HepG2 (cell line): ENCODE data around the gene HCRTR1. TPM values are rescaled to one million over a fixed set of nuclear protein-coding genes. Genes with fewer than 3 reads are reported as not detected.

Experiments
- ATF1 ChIP-seq: IDR thresholded peaks from 2 replicates; pipeline ENCODE4 v1.6.1; 2016; ENCODE audit warnings: mild to moderate bottlenecking, control low read depth
- CBX1 ChIP-seq: IDR thresholded peaks from one replicate; pipeline ENCODE4 v1.6.1; 2016; ENCODE audit warnings: antibody characterized with exemption, low read depth
- FOSL2 ChIP-seq: sonication (generic); formaldehyde crosslinking; IDR thresholded peaks from 2 replicates; pipeline ENCODE4 v1.4.0; 2020; ENCODE audit warnings: missing genetic modification reagents
- FOXK1 ChIP-seq: sonication (generic); formaldehyde crosslinking; IDR thresholded peaks from 2 replicates; pipeline ENCODE4 v1.4.0; 2020; ENCODE audit warnings: low read depth, missing genetic modification reagents, borderline replicate concordance
- NR2F1 ChIP-seq, 2 experiments: fragments of 450-650 bp in 1 of 2; formaldehyde crosslinking in 1 of 2; IDR thresholded peaks; 2 replicates each; pipeline versions ENCODE4 v1.5.0 to v1.6.1; 2016 to 2020; ENCODE audit warnings: mild to moderate bottlenecking in 1 of 2, missing compliant biosample characterization in 1 of 2, missing genetic modification reagents in 1 of 2, moderate library complexity in 1 of 2
- PAF1 ChIP-seq: IDR thresholded peaks from 2 replicates; pipeline ENCODE4 v1.6.1; 2016; ENCODE audit warnings: missing genetic modification reagents, missing compliant biosample characterization
- PCBP2 ChIP-seq: fragments of 200-400 bp; formaldehyde crosslinking; optimal IDR thresholded peaks from 2 replicates; pipeline ENCODE3; 2018; ENCODE audit warnings: low read length, low read depth; ENCODE audit not compliant: poor library complexity, severe bottlenecking
- RARG ChIP-seq: sonication (generic); formaldehyde crosslinking; IDR thresholded peaks from 2 replicates; pipeline ENCODE4 v1.4.0; 2020; ENCODE audit warnings: low read depth, mild to moderate bottlenecking, missing genetic modification reagents
- RBM22 ChIP-seq: fragments of 200-400 bp; formaldehyde crosslinking; optimal IDR thresholded peaks from 2 replicates; pipeline ENCODE3; 2017; ENCODE audit warnings: mild to moderate bottlenecking, low read length, moderate library complexity
- SALL1 ChIP-seq: sonication (generic); formaldehyde crosslinking; IDR thresholded peaks from 2 replicates; pipeline ENCODE4 v1.8.0; 2022; ENCODE audit warnings: mild to moderate bottlenecking, missing genetic modification reagents
- ZNF20 ChIP-seq: sonication (generic); formaldehyde crosslinking; IDR thresholded peaks from 2 replicates; pipeline ENCODE4 v1.4.0; 2020; ENCODE audit warnings: mild to moderate bottlenecking, moderate library complexity, missing genetic modification reagents
- ZNF282 ChIP-seq: fragments of 450-650 bp; IDR thresholded peaks from 2 replicates; pipeline ENCODE4 v1.6.1; 2018; ENCODE audit not compliant: partially characterized antibody
- ZNF296 ChIP-seq: sonication (generic); formaldehyde crosslinking; conservative IDR thresholded peaks from 2 replicates; pipeline ENCODE4 v1.5.0; 2020; ENCODE audit warnings: mild to moderate bottlenecking, missing genetic modification reagents
- ZNF446 ChIP-seq: sonication (generic); formaldehyde crosslinking; IDR thresholded peaks from 2 replicates; pipeline ENCODE4 v1.5.0; 2020; ENCODE audit warnings: mild to moderate bottlenecking, missing genetic modification reagents
- ZNF589 ChIP-seq: sonication (generic); formaldehyde crosslinking; conservative IDR thresholded peaks from 2 replicates; pipeline ENCODE4 v1.8.0; 2022; ENCODE audit warnings: mild to moderate bottlenecking, moderate library complexity, missing genetic modification reagents
- polyA plus RNA-seq, 8 experiments: library from polyadenylated mRNA; depleted of rRNA in 3 of 8; stranded (reverse) in 7 of 8; unstranded in 1 of 8; fragments of >200 nt; fragmentation: Illumina TruSeq in 4 of 8; extraction: Trizol in 4 of 8; gene quantifications; 2 replicates each; pipeline versions ENCODE4 v1.2.1 to v1.2.3, GENCODE V29; 2011 to 2016; ENCODE audit warnings: low read depth in 4 of 8, missing spikeins in 1 of 8, mixed read lengths in 1 of 8; ENCODE audit not compliant: insufficient read depth in 1 of 8
- total RNA-seq, 5 experiments: library from RNA; depleted of rRNA; stranded (reverse); fragments of >200 nt; fragmentation: Illumina TruSeq; extraction: Trizol; gene quantifications; 2 replicates each; pipeline ENCODE4 v1.2.3, GENCODE V29; 2016; ENCODE audit warnings: low read depth in 1 of 5
- TF ChIP-seq, protein P1 (sequence below): sonication (generic); formaldehyde crosslinking; IDR thresholded peaks from 2 replicates; pipeline ENCODE4 v1.5.0; 2020; ENCODE audit warnings: missing genetic modification reagents
- TF ChIP-seq, protein P2 (sequence below): sonication (generic); formaldehyde crosslinking; IDR thresholded peaks from 2 replicates; pipeline ENCODE4 v1.4.0; 2020; ENCODE audit warnings: missing genetic modification reagents
- TF ChIP-seq, protein P3 (sequence below): sonication (generic); formaldehyde crosslinking; IDR thresholded peaks from 2 replicates; pipeline ENCODE4 v1.8.0; 2022; ENCODE audit warnings: missing genetic modification reagents, mild to moderate bottlenecking, inconsistent platforms, borderline replicate concordance
- TF ChIP-seq, protein P4 (sequence below): sonication (generic); formaldehyde crosslinking; IDR thresholded peaks from 2 replicates; pipeline ENCODE4 v1.9.0; 2021; ENCODE audit warnings: mild to moderate bottlenecking, missing genetic modification reagents

The HCRTR1 gene
- total and polyA plus RNA-seq, 2 of the 13 experiments (the other 11 are each of a cell fraction or from before 2014, with no cell fraction given), result not detected

DNA sequence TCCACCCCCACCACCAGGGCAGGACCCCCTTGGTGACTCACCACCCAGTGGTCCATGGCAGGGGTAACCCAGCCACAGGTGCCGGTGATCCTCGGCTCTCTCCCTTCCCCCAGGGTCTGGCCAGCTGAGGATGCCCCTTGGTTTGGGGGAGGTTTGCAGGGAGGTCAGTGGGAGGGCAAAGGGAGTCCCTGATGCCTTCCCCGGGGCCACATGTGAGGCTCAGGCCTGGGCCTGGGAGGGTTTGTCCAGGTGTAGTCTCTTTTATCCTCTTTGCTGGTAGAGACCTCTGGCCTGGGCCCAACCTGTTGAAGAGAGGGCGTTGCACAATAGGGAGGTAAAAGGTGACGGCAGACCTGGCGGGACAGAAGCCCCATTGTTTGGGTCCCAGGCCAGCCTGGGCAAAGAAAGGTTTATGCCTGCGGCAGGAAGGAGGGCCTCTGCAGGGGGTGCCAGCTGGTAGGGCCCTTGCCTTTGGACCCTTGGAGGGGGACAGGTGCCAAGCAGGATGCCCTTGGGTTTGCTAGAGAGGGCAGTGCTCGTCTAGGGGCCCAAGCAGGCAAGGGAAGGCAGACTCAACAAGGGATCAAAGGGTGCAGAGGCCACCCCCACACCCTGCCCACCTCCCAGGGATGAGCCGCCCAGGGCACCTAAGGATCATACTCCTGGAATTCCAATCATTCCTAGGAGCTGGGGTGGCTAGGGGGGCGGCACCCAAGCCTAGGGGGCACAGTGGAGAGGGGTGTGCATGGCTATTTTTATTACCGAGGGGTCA, 41.9 kb upstream of the HCRTR1 start (continued):
- TF ChIP-seq, protein P1, sequence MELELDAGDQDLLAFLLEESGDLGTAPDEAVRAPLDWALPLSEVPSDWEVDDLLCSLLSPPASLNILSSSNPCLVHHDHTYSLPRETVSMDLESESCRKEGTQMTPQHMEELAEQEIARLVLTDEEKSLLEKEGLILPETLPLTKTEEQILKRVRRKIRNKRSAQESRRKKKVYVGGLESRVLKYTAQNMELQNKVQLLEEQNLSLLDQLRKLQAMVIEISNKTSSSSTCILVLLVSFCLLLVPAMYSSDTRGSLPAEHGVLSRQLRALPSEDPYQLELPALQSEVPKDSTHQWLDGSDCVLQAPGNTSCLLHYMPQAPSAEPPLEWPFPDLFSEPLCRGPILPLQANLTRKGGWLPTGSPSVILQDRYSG (CRISPR knock-in tag), result no peak
- TF ChIP-seq CBX1, result no peak
- no peak for TF ChIP-seq ZNF20 (CRISPR knock-in tag)
- TF ChIP-seq PAF1 (CRISPR knock-in tag), result no peak
- no peak for TF ChIP-seq ZNF446 (CRISPR knock-in tag)
- TF ChIP-seq, protein P2, sequence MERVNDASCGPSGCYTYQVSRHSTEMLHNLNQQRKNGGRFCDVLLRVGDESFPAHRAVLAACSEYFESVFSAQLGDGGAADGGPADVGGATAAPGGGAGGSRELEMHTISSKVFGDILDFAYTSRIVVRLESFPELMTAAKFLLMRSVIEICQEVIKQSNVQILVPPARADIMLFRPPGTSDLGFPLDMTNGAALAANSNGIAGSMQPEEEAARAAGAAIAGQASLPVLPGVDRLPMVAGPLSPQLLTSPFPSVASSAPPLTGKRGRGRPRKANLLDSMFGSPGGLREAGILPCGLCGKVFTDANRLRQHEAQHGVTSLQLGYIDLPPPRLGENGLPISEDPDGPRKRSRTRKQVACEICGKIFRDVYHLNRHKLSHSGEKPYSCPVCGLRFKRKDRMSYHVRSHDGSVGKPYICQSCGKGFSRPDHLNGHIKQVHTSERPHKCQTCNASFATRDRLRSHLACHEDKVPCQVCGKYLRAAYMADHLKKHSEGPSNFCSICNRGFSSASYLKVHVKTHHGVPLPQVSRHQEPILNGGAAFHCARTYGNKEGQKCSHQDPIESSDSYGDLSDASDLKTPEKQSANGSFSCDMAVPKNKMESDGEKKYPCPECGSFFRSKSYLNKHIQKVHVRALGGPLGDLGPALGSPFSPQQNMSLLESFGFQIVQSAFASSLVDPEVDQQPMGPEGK (CRISPR knock-in tag), result peak; percentile 64; the same call in 1 of the 2 replicates
- peak; percentile 63 for TF ChIP-seq SALL1 (CRISPR knock-in tag)
- TF ChIP-seq, protein P3, sequence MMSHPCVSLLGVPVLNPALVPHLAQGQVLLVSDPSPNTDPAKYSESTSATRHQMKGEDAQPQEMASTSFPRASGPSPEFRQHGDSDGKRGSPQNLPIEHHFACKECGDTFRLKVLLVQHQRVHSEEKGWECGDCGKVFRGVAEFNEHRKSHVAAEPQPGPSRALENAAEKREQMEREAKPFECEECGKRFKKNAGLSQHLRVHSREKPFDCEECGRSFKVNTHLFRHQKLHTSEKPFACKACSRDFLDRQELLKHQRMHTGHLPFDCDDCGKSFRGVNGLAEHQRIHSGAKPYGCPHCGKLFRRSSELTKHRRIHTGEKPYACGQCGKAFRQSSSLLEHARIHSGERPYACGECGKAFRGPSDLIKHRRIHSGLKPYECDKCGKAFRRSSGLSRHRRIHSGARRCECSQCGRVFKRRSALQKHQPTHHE, result no peak
- peak; percentile 32; the same call in 1 of the 2 replicates for TF ChIP-seq ZNF296 (CRISPR knock-in tag)
- no peak for TF ChIP-seq RBM22
- TF ChIP-seq ZNF282, result no peak
- TF ChIP-seq FOXK1, result no peak; the same call in 1 of the 2 replicates
- no peak for TF ChIP-seq ZNF589
- TF ChIP-seq ATF1, result no peak
- TF ChIP-seq RARG, result no peak
- TF ChIP-seq FOSL2 (CRISPR knock-in tag), result peak; percentile 51; the same call in 1 of the 2 replicates
- no peak for TF ChIP-seq PCBP2
- TF ChIP-seq, protein P4, sequence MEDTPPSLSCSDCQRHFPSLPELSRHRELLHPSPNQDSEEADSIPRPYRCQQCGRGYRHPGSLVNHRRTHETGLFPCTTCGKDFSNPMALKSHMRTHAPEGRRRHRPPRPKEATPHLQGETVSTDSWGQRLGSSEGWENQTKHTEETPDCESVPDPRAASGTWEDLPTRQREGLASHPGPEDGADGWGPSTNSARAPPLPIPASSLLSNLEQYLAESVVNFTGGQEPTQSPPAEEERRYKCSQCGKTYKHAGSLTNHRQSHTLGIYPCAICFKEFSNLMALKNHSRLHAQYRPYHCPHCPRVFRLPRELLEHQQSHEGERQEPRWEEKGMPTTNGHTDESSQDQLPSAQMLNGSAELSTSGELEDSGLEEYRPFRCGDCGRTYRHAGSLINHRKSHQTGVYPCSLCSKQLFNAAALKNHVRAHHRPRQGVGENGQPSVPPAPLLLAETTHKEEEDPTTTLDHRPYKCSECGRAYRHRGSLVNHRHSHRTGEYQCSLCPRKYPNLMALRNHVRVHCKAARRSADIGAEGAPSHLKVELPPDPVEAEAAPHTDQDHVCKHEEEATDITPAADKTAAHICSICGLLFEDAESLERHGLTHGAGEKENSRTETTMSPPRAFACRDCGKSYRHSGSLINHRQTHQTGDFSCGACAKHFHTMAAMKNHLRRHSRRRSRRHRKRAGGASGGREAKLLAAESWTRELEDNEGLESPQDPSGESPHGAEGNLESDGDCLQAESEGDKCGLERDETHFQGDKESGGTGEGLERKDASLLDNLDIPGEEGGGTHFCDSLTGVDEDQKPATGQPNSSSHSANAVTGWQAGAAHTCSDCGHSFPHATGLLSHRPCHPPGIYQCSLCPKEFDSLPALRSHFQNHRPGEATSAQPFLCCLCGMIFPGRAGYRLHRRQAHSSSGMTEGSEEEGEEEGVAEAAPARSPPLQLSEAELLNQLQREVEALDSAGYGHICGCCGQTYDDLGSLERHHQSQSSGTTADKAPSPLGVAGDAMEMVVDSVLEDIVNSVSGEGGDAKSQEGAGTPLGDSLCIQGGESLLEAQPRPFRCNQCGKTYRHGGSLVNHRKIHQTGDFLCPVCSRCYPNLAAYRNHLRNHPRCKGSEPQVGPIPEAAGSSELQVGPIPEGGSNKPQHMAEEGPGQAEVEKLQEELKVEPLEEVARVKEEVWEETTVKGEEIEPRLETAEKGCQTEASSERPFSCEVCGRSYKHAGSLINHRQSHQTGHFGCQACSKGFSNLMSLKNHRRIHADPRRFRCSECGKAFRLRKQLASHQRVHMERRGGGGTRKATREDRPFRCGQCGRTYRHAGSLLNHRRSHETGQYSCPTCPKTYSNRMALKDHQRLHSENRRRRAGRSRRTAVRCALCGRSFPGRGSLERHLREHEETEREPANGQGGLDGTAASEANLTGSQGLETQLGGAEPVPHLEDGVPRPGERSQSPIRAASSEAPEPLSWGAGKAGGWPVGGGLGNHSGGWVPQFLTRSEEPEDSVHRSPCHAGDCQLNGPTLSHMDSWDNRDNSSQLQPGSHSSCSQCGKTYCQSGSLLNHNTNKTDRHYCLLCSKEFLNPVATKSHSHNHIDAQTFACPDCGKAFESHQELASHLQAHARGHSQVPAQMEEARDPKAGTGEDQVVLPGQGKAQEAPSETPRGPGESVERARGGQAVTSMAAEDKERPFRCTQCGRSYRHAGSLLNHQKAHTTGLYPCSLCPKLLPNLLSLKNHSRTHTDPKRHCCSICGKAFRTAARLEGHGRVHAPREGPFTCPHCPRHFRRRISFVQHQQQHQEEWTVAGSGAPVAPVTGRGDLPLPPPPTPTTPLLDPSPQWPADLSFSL (CRISPR knock-in tag), result no peak
- TF ChIP-seq NR2F1 (CRISPR knock-in tag; IDR thresholded peaks at IDR 0.05), result no peak
